Tongue (tissue), 3 donors: ENCODE results near the gene GNG3. TPM values are rescaled to one million over a fixed set of nuclear protein-coding genes. Genes with fewer than 3 reads are reported as not detected.

Source experiments
- DNase-seq: peaks from one replicate; pipeline ENCODE4 v3.0.0-alpha.2; 2015
- small RNA-seq: library from RNA; depleted of rRNA; stranded (forward); fragments of <200 nt; gene quantifications from one replicate; pipeline ENCODE3, GENCODE V24; 2014; ENCODE audit warnings: low replicate concordance
- total RNA-seq: library from RNA; depleted of rRNA; stranded (reverse); fragments of >200 nt; gene quantifications from one replicate; pipeline ENCODE4 v1.2.3, GENCODE V29; 2014

The GNG3 gene
- total RNA-seq, 1 donor from 2014 or later, result not detected

DNA sequence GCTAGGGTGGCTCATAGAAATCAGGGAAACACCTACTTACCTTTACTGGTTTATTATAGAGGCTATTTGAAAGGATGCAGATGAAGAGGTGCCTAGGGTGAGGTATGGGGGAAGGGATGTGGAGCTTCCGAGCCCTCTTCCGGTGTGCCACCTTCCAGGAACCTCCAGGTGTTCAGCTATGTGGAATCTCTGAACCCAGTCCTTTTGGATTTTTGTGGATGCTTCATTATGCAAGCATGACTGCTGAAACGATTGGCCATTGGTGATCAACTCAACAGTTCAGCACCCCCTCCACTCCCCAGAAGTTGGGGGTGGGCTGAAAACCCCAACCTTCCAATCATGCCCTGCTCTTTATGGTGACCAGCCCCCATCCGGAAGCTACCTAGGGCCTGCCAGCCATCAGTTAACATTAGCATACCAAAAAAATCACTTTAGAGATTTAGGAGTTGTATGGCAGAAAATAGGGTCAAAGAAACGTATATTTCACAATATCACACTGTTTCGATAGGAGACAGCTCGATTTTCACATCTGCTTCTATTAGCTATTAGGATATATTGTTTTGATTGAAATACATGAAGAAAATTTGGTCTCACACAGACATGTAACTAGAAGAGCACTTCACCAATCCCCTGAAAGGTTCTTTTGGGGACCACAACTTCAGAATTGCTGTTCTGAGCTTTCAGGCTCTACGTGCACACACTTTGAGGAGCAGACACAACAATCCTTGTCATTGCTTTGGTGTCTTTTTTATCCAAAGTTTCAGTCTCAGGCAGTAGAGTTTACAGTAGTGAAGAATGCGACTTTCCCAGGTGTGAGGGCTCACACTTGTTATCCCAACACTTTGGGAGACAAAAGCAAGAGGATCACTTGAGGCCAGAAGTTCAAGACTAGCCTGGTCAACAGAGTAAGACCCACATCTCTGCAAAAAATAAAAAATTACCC is 50.6 kb downstream of the GNG3 start:
- no peak for DNase-seq

Small RNA genes lying within 50 kb of the gene (small RNA-seq; reads per million reads assigned to genes)
- gene SNORA57, result not detected

Other genes with a start within 250 kb of the GNG3 start
- gene AHNAK, start 160.9 kb upstream of the GNG3 start, total RNA-seq, result 909 TPM
- 1,840 TPM for gene EEF1G, start 133.8 kb upstream of the GNG3 start, total RNA-seq
- 5.8 TPM for gene TUT1, start 116.2 kb upstream of the GNG3 start, total RNA-seq
- 54.7 TPM for gene MTA2, start 105.8 kb upstream of the GNG3 start, total RNA-seq
- gene EML3, start 94.9 kb upstream of the GNG3 start, total RNA-seq, result 11.2 TPM
- gene ROM1, start 94.4 kb upstream of the GNG3 start, total RNA-seq, result 0.72 TPM
- gene B3GAT3, start 85.7 kb upstream of the GNG3 start, total RNA-seq, result 14.4 TPM
- gene GANAB, start 61.1 kb upstream of the GNG3 start, total RNA-seq, result 158 TPM
- gene INTS5, start 54.4 kb upstream of the GNG3 start, total RNA-seq, result 22.4 TPM
- gene C11orf98, start 42.5 kb upstream of the GNG3 start, total RNA-seq, result 10.4 TPM
- 2.6 TPM for gene CSKMT, start 42.4 kb upstream of the GNG3 start, total RNA-seq
- 5.4 TPM for gene UQCC3, start 36.0 kb upstream of the GNG3 start, total RNA-seq
- gene LBHD1, start 35.4 kb upstream of the GNG3 start, total RNA-seq, result 2.9 TPM
- gene UBXN1, start 28.6 kb upstream of the GNG3 start, total RNA-seq, result 90.2 TPM
- 33.8 TPM for gene LRRN4CL, start 18.1 kb upstream of the GNG3 start, total RNA-seq
- 11.4 TPM for gene BSCL2, start 252 bp upstream of the GNG3 start, total RNA-seq
- 39.0 TPM for gene HNRNPUL2, start 19.8 kb downstream of the GNG3 start, total RNA-seq
- gene TTC9C, start 20.8 kb downstream of the GNG3 start, total RNA-seq, result 18.9 TPM
- 7.5 TPM for gene ZBTB3, start 46.5 kb downstream of the GNG3 start, total RNA-seq
- 56.2 TPM for gene POLR2G, start 53.9 kb downstream of the GNG3 start, total RNA-seq
- gene TAF6L, start 63.7 kb downstream of the GNG3 start, total RNA-seq, result 17.7 TPM
- 19.5 TPM for gene TMEM179B, start 79.7 kb downstream of the GNG3 start, total RNA-seq
- 24.7 TPM for gene TMEM223, start 84.3 kb downstream of the GNG3 start, total RNA-seq
- 45.2 TPM for gene NXF1, start 97.8 kb downstream of the GNG3 start, total RNA-seq
- 37.1 TPM for gene STX5, start 124.4 kb downstream of the GNG3 start, total RNA-seq
- gene TEX54, start 125.2 kb downstream of the GNG3 start, total RNA-seq, result not detected
- gene WDR74, start 131.9 kb downstream of the GNG3 start, total RNA-seq, result 36.8 TPM
- 87.0 TPM for gene SLC3A2, start 173.2 kb downstream of the GNG3 start, total RNA-seq
- 0.10 TPM for gene CHRM1, start 213.7 kb downstream of the GNG3 start, total RNA-seq